Measurements from ENCODE around the gene RALGPS1.

Gene RALGPS1

GRCh38 chr9:127067603-127068220, 153.1 kb downstream of the RALGPS1 start:
- Histone ChIP-seq H3K9me3 (ENCODE audit: control insufficient read depth in 2 of 2, low read length in 2 of 2) (no peaks in the 10 kb centered on the region), H3K4me3 (ENCODE audit: low read length in 2 of 2) (no peak overlapping the region), H3K27me3 (ENCODE audit: control insufficient read depth in 2 of 2, insufficient read depth in 2 of 2, low read length in 2 of 2) (no peaks in the 10 kb centered on the region), H3K9ac (ENCODE audit: low read depth in 1 of 2, low read length in 2 of 2) (no peak overlapping the region), H3K27ac (ENCODE audit: low read depth in 2 of 2, low read length in 2 of 2) (no peak overlapping the region), H3K4me1 (ENCODE audit: control insufficient read depth in 2 of 2, insufficient read depth in 2 of 2, low read length in 2 of 2) (no peaks in the 10 kb centered on the region), H3K36me3 (ENCODE audit: control insufficient read depth in 2 of 2, insufficient read depth in 2 of 2, low read length in 2 of 2) (peaks cover 7 to 17% of the 10 kb centered on the region in 2 donors)

- no peaks in the 10 kb centered on the region for H3K9me3 ChIP-seq (ENCODE audit: control insufficient read depth in 2 of 2, low read length in 2 of 2)
- no peak overlapping the region for H3K27ac ChIP-seq (ENCODE audit: low read depth in 2 of 2, low read length in 2 of 2)
- no peaks in the 10 kb centered on the region for H3K4me1 ChIP-seq (ENCODE audit: control insufficient read depth in 2 of 2, insufficient read depth in 2 of 2, low read length in 2 of 2)
- no peaks in the 10 kb centered on the region for H3K27me3 ChIP-seq (ENCODE audit: control insufficient read depth in 2 of 2, insufficient read depth in 2 of 2, low read length in 2 of 2)
- no peak overlapping the region for H3K4me3 ChIP-seq (ENCODE audit: low read length in 2 of 2)
- H3K9ac ChIP-seq (ENCODE audit: low read depth in 1 of 2, low read length in 2 of 2): no peak overlapping the region
- peaks cover 5 to 6% of the 10 kb centered on the region in 2 donors for H3K36me3 ChIP-seq (ENCODE audit: control insufficient read depth in 2 of 2, insufficient read depth in 2 of 2, low read length in 2 of 2)
These were observed 160.3 kb downstream of the RALGPS1 start for GRCh38 chr9:127074561-127075548.

- no peaks in the 10 kb centered on the region for H3K4me1 ChIP-seq (ENCODE audit: control insufficient read depth in 2 of 2, insufficient read depth in 2 of 2, low read length in 2 of 2)
- no peaks in the 10 kb centered on the region for H3K9me3 ChIP-seq (ENCODE audit: control insufficient read depth in 2 of 2, low read length in 2 of 2)
- H3K27me3 ChIP-seq (ENCODE audit: control insufficient read depth in 2 of 2, insufficient read depth in 2 of 2, low read length in 2 of 2): no peaks in the 10 kb centered on the region
- H3K9ac ChIP-seq (ENCODE audit: low read depth in 1 of 2, low read length in 2 of 2): no peak overlapping the region
- peaks cover 0 to 4% of the 10 kb centered on the region in 2 donors for H3K36me3 ChIP-seq (ENCODE audit: control insufficient read depth in 2 of 2, insufficient read depth in 2 of 2, low read length in 2 of 2)
- no peak overlapping the region for H3K27ac ChIP-seq (ENCODE audit: low read depth in 2 of 2, low read length in 2 of 2)
- no peak overlapping the region for H3K4me3 ChIP-seq (ENCODE audit: low read length in 2 of 2)
These were observed 161.2 kb downstream of the RALGPS1 start for GRCh38 chr9:127075624-127076372.

DNA sequence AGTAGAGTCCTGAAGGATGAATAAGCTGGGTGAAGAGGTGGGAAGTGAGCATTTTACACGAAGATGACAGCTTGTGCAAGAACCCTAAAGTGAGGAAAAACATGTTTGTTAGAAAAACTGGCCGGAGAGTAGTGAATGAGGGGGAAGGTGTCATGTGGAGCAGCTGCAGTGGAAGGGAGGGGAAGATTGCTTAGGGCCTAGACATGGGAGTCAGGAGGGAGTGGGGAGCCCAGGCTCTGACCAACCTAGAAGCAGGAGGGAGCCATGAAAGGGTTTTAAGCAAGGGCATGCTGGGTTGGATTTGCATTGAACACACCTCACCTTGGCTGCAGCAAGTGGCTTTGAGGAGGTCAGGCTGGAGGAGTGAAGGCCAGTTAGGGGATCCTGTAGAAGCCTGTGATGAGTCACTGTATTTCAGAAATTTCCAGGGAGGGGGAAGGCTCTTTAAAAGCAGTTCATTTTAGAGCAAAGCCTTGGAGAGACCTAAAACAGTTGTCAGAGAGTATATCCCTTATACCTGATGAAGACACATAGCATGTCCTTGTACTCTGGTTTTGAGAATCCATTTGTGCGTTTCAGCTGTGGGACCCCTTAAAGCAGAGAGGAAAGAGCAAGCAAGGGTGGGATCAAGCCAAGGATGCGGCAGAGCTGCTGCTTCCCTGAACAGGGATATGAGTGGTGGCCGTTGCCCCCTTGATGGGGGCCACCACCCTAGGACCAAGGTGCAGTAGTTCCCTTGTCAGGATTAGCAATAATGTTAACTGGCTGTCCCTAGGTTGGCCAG, 162.5 kb downstream of the RALGPS1 start:
- Histone ChIP-seq H3K36me3 (ENCODE audit: control insufficient read depth in 2 of 2, insufficient read depth in 2 of 2, low read length in 2 of 2) (peaks cover 0 to 2% of the 10 kb centered on the region in 2 donors), H3K27ac (ENCODE audit: low read depth in 2 of 2, low read length in 2 of 2) (no peak overlapping the region), H3K9ac (ENCODE audit: low read depth in 1 of 2, low read length in 2 of 2) (no peak overlapping the region), H3K9me3 (ENCODE audit: control insufficient read depth in 2 of 2, low read length in 2 of 2) (no peaks in the 10 kb centered on the region), H3K4me3 (ENCODE audit: low read length in 2 of 2) (no peak overlapping the region), H3K4me1 (ENCODE audit: control insufficient read depth in 2 of 2, insufficient read depth in 2 of 2, low read length in 2 of 2) (no peaks in the 10 kb centered on the region), H3K27me3 (ENCODE audit: control insufficient read depth in 2 of 2, insufficient read depth in 2 of 2, low read length in 2 of 2) (no peaks in the 10 kb centered on the region)

- Histone ChIP-seq H3K27me3 (ENCODE audit: control insufficient read depth in 2 of 2, insufficient read depth in 2 of 2, low read length in 2 of 2) (no peaks in the 10 kb centered on the region), H3K27ac (ENCODE audit: low read depth in 2 of 2, low read length in 2 of 2) (no peak overlapping the region), H3K4me3 (ENCODE audit: low read length in 2 of 2) (no peak overlapping the region), H3K9ac (ENCODE audit: low read depth in 1 of 2, low read length in 2 of 2) (no peak overlapping the region), H3K9me3 (ENCODE audit: control insufficient read depth in 2 of 2, low read length in 2 of 2) (no peaks in the 10 kb centered on the region), H3K36me3 (ENCODE audit: control insufficient read depth in 2 of 2, insufficient read depth in 2 of 2, low read length in 2 of 2) (peaks cover 0 to 2% of the 10 kb centered on the region in 2 donors), H3K4me1 (ENCODE audit: control insufficient read depth in 2 of 2, insufficient read depth in 2 of 2, low read length in 2 of 2) (no peaks in the 10 kb centered on the region)
These were observed 163.0 kb downstream of the RALGPS1 start for GRCh38 chr9:127077644-127077946.

DNA sequence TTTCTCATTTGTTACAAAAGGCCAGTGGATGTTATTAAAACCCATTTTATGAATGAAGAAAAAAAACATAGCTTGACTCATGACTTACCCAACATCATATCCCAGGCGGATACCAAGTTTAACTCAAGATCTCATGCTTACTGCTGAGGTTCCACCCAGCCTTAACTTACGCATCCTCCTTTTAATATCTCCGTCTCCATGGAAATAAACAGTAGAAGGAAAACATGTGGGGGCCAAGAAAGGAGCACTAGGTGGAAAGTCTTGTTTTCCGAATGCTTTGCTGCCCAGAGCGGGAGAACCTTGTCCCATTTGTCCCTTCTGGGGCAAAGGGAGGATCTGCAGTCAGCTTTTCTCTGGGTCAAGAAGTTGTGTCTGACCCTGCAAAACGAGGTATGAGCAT, 163.8 kb downstream of the RALGPS1 start:
- Histone ChIP-seq H3K36me3 (ENCODE audit: control insufficient read depth in 2 of 2, insufficient read depth in 2 of 2, low read length in 2 of 2) (peaks cover 0 to 2% of the 10 kb centered on the region in 2 donors), H3K4me1 (ENCODE audit: control insufficient read depth in 2 of 2, insufficient read depth in 2 of 2, low read length in 2 of 2) (no peaks in the 10 kb centered on the region), H3K4me3 (ENCODE audit: low read length in 2 of 2) (no peak overlapping the region), H3K27me3 (ENCODE audit: control insufficient read depth in 2 of 2, insufficient read depth in 2 of 2, low read length in 2 of 2) (no peaks in the 10 kb centered on the region), H3K9me3 (ENCODE audit: control insufficient read depth in 2 of 2, low read length in 2 of 2) (no peaks in the 10 kb centered on the region), H3K9ac (ENCODE audit: low read depth in 1 of 2, low read length in 2 of 2) (no peak overlapping the region), H3K27ac (ENCODE audit: low read depth in 2 of 2, low read length in 2 of 2) (no peak overlapping the region)

DNA sequence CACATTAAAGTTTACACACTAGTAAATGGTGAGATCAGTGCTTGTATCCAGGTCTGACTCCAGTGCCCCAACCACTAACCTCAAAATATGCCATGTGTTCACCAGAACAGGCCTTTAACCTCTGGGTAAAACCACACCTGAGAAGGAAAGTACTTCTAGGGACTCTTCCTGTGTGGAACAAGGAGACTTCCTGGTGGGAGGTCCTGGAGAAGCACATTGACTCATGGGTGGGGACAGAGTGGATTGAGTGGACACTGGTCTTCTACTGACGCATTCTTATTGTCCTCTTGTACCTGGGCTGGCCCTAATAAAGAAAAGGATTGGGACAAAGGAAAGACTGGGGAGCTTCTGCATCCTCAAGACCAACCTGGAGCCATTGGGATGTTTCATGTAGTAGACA, 164.4 kb downstream of the RALGPS1 start:
- no peaks in the 10 kb centered on the region for H3K4me1 ChIP-seq (ENCODE audit: control insufficient read depth in 2 of 2, insufficient read depth in 2 of 2, low read length in 2 of 2)
- no peak overlapping the region for H3K9ac ChIP-seq (ENCODE audit: low read depth in 1 of 2, low read length in 2 of 2)
- H3K27ac ChIP-seq (ENCODE audit: low read depth in 2 of 2, low read length in 2 of 2): no peak overlapping the region
- peaks cover 0 to 2% of the 10 kb centered on the region in 2 donors for H3K36me3 ChIP-seq (ENCODE audit: control insufficient read depth in 2 of 2, insufficient read depth in 2 of 2, low read length in 2 of 2)
- no peaks in the 10 kb centered on the region for H3K27me3 ChIP-seq (ENCODE audit: control insufficient read depth in 2 of 2, insufficient read depth in 2 of 2, low read length in 2 of 2)
- no peaks in the 10 kb centered on the region for H3K9me3 ChIP-seq (ENCODE audit: control insufficient read depth in 2 of 2, low read length in 2 of 2)
- no peak overlapping the region for H3K4me3 ChIP-seq (ENCODE audit: low read length in 2 of 2)

DNA sequence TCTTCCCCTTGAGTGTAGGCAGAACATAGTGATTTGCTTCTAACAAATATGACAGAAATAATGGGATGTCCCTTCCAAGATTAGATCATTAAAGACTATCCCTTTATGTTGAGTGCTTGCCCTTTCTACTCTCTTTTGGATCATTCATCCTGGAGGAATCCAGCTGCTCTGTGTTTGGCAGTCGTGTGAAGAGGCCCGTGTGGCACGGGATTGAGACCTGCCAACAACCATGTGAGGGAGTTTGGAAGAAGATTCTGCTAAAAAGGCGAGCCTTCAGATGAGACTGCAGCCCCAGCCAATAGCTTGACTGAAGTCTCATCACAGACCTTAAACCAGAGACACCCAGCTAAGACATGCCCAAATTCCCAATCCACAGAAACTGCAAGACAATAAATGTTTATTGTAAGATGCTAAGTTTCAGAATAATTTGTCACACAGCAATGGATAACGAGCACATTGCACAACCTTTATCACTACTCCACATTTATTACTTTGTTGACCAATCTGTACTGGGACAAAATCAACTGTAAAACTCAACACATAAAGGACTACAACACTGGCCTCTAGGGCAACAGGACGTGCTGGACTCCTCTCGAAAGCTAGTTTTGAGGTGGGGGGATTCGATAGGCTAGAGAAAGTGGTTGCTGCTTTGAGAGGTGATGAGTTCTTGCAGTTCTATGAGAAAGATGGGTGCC, 165.0 kb downstream of the RALGPS1 start:
- no peaks in the 10 kb centered on the region for H3K9me3 ChIP-seq (ENCODE audit: control insufficient read depth in 2 of 2, low read length in 2 of 2)
- no peak overlapping the region for H3K27ac ChIP-seq (ENCODE audit: low read depth in 2 of 2, low read length in 2 of 2)

More for the DNA sequence above, 165.0 kb downstream of the RALGPS1 start:
- Histone ChIP-seq H3K4me3 (ENCODE audit: low read length in 2 of 2) (no peak overlapping the region), H3K27me3 (ENCODE audit: control insufficient read depth in 2 of 2, insufficient read depth in 2 of 2, low read length in 2 of 2) (no peaks in the 10 kb centered on the region), H3K4me1 (ENCODE audit: control insufficient read depth in 2 of 2, insufficient read depth in 2 of 2, low read length in 2 of 2) (no peaks in the 10 kb centered on the region), H3K36me3 (ENCODE audit: control insufficient read depth in 2 of 2, insufficient read depth in 2 of 2, low read length in 2 of 2) (peaks cover 0 to 2% of the 10 kb centered on the region in 2 donors), H3K9ac (ENCODE audit: low read depth in 1 of 2, low read length in 2 of 2) (no peak overlapping the region)

Data from mucosa of rectum (tissue), 2 donors.